Liver (tissue), 9 donors: ENCODE data around the gene SHB. TPM values are rescaled to one million over a fixed set of nuclear protein-coding genes. Genes with fewer than 3 reads are reported as not detected.

Experiments used
- DNase-seq: peaks from one replicate; pipeline ENCODE4 v3.0.0-alpha.2; 2017; ENCODE audit warnings: low spot score
- H3K27ac ChIP-seq, 2 donors: one replicate each; pipeline ENCODE4 v1.7.0; 2013; ENCODE audit warnings: inconsistent platforms in 2 of 2, low read length in 2 of 2, control low read depth in 1 of 2, low read depth in 1 of 2, mild to moderate bottlenecking in 1 of 2
- H3K27me3 ChIP-seq, 4 donors: one replicate each; pipeline versions ENCODE4 v1.6.1 to v1.7.0; 2013; ENCODE audit warnings: low read length in 3 of 4, inconsistent platforms in 1 of 4, mild to moderate bottlenecking in 1 of 4, moderate library complexity in 1 of 4; ENCODE audit not compliant: control insufficient read depth in 4 of 4, insufficient read depth in 4 of 4
- H3K36me3 ChIP-seq, 4 donors: one replicate each; pipeline versions ENCODE4 v1.6.1 to v1.7.0; 2013; ENCODE audit warnings: low read length in 3 of 4, mild to moderate bottlenecking in 3 of 4, low read depth in 1 of 4, moderate library complexity in 1 of 4; ENCODE audit not compliant: control insufficient read depth in 4 of 4, insufficient read depth in 3 of 4
- H3K4me1 ChIP-seq, 4 donors: one replicate each; pipeline versions ENCODE4 v1.6.1 to v1.7.0; 2013; ENCODE audit warnings: low read length in 3 of 4, mild to moderate bottlenecking in 3 of 4, moderate library complexity in 1 of 4; ENCODE audit not compliant: control insufficient read depth in 4 of 4, insufficient read depth in 4 of 4
- H3K4me3 ChIP-seq, 3 donors: one replicate each; pipeline versions ENCODE4 v1.6.1 to v1.7.0; 2013; ENCODE audit warnings: low read length in 3 of 3, control low read depth in 1 of 3, low read depth in 1 of 3, mild to moderate bottlenecking in 1 of 3
- H3K9ac ChIP-seq, 2 donors: one replicate each; pipeline ENCODE4 v1.7.0; 2013; ENCODE audit warnings: low read length in 2 of 2, mild to moderate bottlenecking in 2 of 2, moderate library complexity in 2 of 2, control low read depth in 1 of 2, low read depth in 1 of 2
- H3K9me3 ChIP-seq, 4 donors: one replicate each; pipeline versions ENCODE4 v1.6.1 to v1.7.0; 2013; ENCODE audit warnings: low read length in 3 of 4; ENCODE audit not compliant: control insufficient read depth in 4 of 4
- ATF3 ChIP-seq: IDR thresholded peaks from 2 replicates; pipeline ENCODE4 v1.6.1; 2016; ENCODE audit warnings: antibody characterized with exemption
- CTCF ChIP-seq: fragments of 150-350 bp; IDR thresholded peaks from 2 replicates; pipeline ENCODE4 v1.5.1; 2017; ENCODE audit warnings: improper control_type of control experiment, low read depth, low read length; ENCODE audit not compliant: missing input control
- EGR1 ChIP-seq, 2 donors: IDR thresholded peaks; 2 replicates each; pipeline ENCODE4 v1.6.1; 2016 to 2018; ENCODE audit warnings: antibody characterized with exemption in 2 of 2, low read depth in 2 of 2
- FOXA1 ChIP-seq: IDR thresholded peaks from 2 replicates; pipeline ENCODE4 v1.6.1; 2016; ENCODE audit warnings: antibody characterized with exemption
- FOXA2 ChIP-seq: IDR thresholded peaks from 2 replicates; pipeline ENCODE4 v1.6.1; 2016; ENCODE audit warnings: antibody characterized with exemption
- GABPA ChIP-seq, 2 donors: IDR thresholded peaks in 1 of 2; conservative IDR thresholded peaks in 1 of 2; 2 replicates each; pipeline ENCODE4 v1.6.1; 2016; ENCODE audit warnings: antibody characterized with exemption in 2 of 2, mild to moderate bottlenecking in 1 of 2, moderate library complexity in 1 of 2
- HNF4A ChIP-seq, 2 donors: conservative IDR thresholded peaks; 2 replicates each; pipeline ENCODE4 v1.6.1; 2016; ENCODE audit warnings: antibody characterized with exemption in 2 of 2, mild to moderate bottlenecking in 2 of 2
- HNF4G ChIP-seq: IDR thresholded peaks from 2 replicates; pipeline ENCODE4 v1.6.1; 2016; ENCODE audit warnings: antibody characterized with exemption
- JUND ChIP-seq, 2 donors: IDR thresholded peaks; 2 replicates each; pipeline ENCODE4 v1.6.1; 2016; ENCODE audit warnings: antibody characterized with exemption in 2 of 2
- MAX ChIP-seq: IDR thresholded peaks from 2 replicates; pipeline ENCODE4 v1.6.1; 2016; ENCODE audit warnings: antibody characterized with exemption
- NR2F2 ChIP-seq: IDR thresholded peaks from 2 replicates; pipeline ENCODE4 v1.6.1; 2016; ENCODE audit warnings: antibody characterized with exemption
- RAD21 ChIP-seq, 2 donors: IDR thresholded peaks; 2 replicates each; pipeline ENCODE4 v1.6.1; 2016; ENCODE audit warnings: antibody characterized with exemption in 2 of 2, mild to moderate bottlenecking in 2 of 2
- REST ChIP-seq: IDR thresholded peaks from 2 replicates; pipeline ENCODE4 v1.6.1; 2016; ENCODE audit warnings: antibody characterized with exemption, mild to moderate bottlenecking
- SP1 ChIP-seq: IDR thresholded peaks from 2 replicates; pipeline ENCODE4 v1.6.1; 2018; ENCODE audit warnings: antibody characterized with exemption, mild to moderate bottlenecking
- TAF1 ChIP-seq: conservative IDR thresholded peaks from 2 replicates; pipeline ENCODE4 v1.6.1; 2016; ENCODE audit warnings: antibody characterized with exemption, mild to moderate bottlenecking
- YY1 ChIP-seq: IDR thresholded peaks from 2 replicates; pipeline ENCODE4 v1.6.1; 2016; ENCODE audit warnings: antibody characterized with exemption, mild to moderate bottlenecking
- ZBTB33 ChIP-seq: IDR thresholded peaks from 2 replicates; pipeline ENCODE4 v1.6.1; 2016; ENCODE audit warnings: antibody characterized with exemption
- WGBS: extraction: QIAGEN DNeasy Blood & Tissue Kit; methylation state at CpG from one replicate; pipeline ENCODE4 v1.1.7; 2013; 5-methylcytosine and 5-hydroxymethylcytosine counted together
- polyA plus RNA-seq, 2 donors: library from polyadenylated mRNA; stranded (reverse) in 1 of 2; unstranded in 1 of 2; fragments of 200-250 nt in 1 of 2; fragments of >200 nt in 1 of 2; fragmentation: Nextera tagmentation in 1 of 2; extraction: Ambion mirVana in 1 of 2; gene quantifications; one replicate each; pipeline versions ENCODE4 v1.2.1 to v1.2.3, GENCODE V29; 2013 to 2015
- total RNA-seq, 2 donors: library from RNA; depleted of rRNA; stranded (reverse); fragments of >200 nt; gene quantifications; one replicate each; pipeline ENCODE4 v1.2.3, GENCODE V29; 2014
- donor health status: healthy.
- donor health status: healthy.
- donor health status: healthy.
- donor health status: healthy.
- donor health status: healthy.

The SHB gene
- total and polyA plus RNA-seq, 4 donors: 3.4 to 17.3 (median 7.0) TPM

GRCh38 chr9:37953206-37953774, 115.7 kb downstream of the SHB start:
- Histone ChIP-seq H3K9ac (no peak overlapping the region), H3K27me3 (no peaks in the 10 kb centered on the region), H3K9me3 (no peaks in the 10 kb centered on the region), H3K27ac (peak overlapping the region in 1 of 2 donors; percentile 28), H3K36me3 (peaks cover 5 to 70% (median 37%) of the 10 kb centered on the region in 4 donors), H3K4me1 (no peaks in the 10 kb centered on the region), H3K4me3 (no peak overlapping the region)
- TF ChIP-seq TAF1 (no peak), RAD21 (IDR thresholded peaks at IDR 0.05) (no peak), FOXA1 (no peak), FOXA2 (no peak), SP1 (no peak), MAX (no peak), YY1 (no peak), CTCF (no peak), ZBTB33 (no peak), EGR1 (IDR thresholded peaks at IDR 0.05; ENCODE audit: low read depth in 2 of 2) (no peak), HNF4G (no peak), GABPA (IDR thresholded peaks at IDR 0.05 in 1 of 2, conservative IDR thresholded peaks at IDR 0.05 in 1 of 2) (no peak), NR2F2 (no peak), REST (no peak), JUND (IDR thresholded peaks at IDR 0.05) (no peak), ATF3 (no peak), HNF4A (conservative IDR thresholded peaks at IDR 0.05) (no peak)
- WGBS: 94% methylated on average over 5 of the region's 5 CpGs
- DNase-seq: no peak
